ENCODE data around the gene GADD45G. TPM values are rescaled to one million over a fixed set of nuclear protein-coding genes. Genes with fewer than 3 reads are reported as not detected.

GADD45G gene
- total RNA-seq, 1 donor: 1.8 TPM

DNA sequence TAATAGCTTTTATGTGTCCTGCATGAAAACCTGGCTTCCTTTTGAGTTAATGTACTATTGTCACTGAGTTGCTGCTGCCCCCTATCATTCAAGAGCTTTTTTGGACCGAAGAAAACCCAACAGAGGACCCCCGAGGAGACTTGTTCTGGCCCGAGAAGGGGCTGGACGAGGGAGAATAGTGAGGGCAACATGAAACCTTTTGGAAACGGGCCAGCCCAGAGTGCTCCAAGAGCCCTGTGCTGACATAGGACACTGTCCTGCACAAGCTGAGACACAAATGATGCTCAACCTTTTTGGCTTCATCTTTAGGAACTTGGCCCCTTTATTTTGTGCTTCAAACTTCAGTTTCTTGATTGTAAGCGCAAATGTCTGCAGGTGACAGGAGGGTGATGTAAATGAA lies 4.0 kb upstream of the GADD45G start:
- no peak overlapping the region for H3K4me3 ChIP-seq (ENCODE audit: low read length)
- H3K27me3 ChIP-seq (ENCODE audit: insufficient read depth, low read length): peaks cover 6% of the 10 kb centered on the region
- H3K4me1 ChIP-seq (ENCODE audit: insufficient read depth, low read length): peaks cover 31% of the 10 kb centered on the region
- no peaks in the 10 kb centered on the region for H3K9me3 ChIP-seq (ENCODE audit: low read depth, low read length)

DNA sequence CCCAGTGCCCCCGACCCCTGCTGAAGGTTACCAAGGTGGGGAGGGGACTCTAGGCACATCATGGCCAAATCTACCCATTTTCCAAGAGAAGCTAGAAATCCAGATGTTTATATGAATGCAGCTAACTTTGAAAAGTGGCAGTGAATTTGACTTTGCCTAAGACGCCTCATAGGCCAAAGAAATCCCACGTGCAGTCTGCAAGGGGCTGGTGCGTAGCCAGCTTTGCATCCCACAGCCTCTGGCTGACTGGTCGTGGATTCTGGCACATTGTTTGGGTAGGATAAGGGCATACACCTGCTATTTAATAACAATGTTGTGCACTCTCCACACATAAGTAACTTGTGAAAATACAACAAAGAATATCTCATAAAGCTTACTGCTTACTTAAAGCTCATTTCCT lies 3.5 kb upstream of the GADD45G start:
- no peaks in the 10 kb centered on the region for H3K9me3 ChIP-seq (ENCODE audit: low read depth, low read length)
- H3K4me1 ChIP-seq (ENCODE audit: insufficient read depth, low read length): peaks cover 36% of the 10 kb centered on the region
- no peak overlapping the region for H3K4me3 ChIP-seq (ENCODE audit: low read length)
- H3K27me3 ChIP-seq (ENCODE audit: insufficient read depth, low read length): peaks cover 6% of the 10 kb centered on the region

DNA sequence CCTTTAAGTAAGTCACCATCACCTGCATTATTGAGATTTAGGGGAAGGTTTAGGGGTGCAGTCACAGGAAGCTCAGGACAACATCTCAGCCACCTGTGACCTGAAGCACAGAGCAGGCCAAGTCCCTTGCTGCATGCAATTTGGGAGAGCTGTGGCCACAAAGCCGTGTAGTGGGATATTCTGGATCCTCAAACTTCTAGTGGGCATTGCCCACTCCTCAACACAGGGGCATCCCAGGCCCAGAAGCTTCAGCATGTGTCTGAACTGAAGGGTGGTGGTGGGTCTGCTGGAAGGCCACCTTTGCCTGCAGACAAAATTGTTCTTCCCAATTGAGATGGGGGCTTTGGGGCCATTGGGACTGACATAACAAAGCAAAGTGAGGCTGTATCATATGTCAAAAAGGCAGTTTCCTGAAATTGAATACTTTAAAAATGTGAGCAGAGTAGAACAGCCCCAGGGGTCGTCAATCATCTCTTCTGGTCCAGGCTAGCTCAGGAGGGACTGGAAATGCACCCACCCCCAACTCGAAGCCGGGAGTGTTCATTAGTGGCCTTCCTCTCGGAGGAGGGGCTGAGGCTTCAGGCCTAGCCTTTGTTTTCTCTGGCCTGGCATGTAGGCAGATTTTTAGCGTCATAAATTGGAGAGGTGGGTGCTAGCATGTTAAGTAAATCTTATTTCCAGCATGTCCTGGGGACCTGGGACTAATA lies 2.8 kb upstream of the GADD45G start:
- no peak overlapping the region for H3K4me3 ChIP-seq (ENCODE audit: low read length)
- H3K27me3 ChIP-seq (ENCODE audit: insufficient read depth, low read length): peaks cover 6% of the 10 kb centered on the region

DNA sequence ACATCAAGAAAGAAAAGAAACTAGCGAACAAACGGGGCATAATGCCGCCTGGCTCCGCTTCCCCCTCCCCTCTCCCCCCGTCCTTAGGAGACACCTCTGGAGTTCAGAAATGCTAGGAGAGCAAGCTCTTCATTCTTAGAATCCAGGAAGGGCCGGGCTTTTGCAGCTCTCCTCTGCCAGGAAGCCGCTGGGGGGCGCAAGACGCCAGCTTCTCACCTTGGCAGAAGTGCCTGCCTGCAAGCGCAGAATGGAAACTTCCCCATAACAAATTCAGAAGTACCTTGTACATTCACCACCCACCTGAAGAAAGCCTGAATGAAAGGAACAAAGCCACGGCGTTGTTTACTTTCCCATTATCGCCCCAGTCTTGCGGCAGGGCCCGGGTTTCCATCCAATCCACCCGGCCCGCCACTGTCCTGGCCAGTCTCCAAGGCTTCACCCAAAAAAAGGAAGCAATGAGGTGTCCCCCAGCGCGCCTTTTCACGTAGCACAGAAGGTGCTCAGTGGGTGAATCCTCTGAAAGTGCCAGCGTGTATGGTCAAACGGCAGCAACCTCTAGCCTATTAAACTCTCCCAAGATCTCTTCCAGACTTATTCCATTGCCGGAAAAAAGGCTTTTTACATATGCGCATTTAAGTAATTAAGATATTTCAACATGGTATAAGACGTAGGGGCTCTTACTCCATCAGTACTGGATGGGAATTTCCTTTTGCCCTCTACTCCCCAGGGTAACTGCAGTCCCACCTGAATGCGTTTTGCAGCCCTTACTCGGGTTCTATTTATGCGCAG lies 1.6 kb upstream of the GADD45G start:
- Histone ChIP-seq H3K9me3 (ENCODE audit: low read depth, low read length) (no peaks in the 10 kb centered on the region), H3K4me1 (ENCODE audit: insufficient read depth, low read length) (peaks cover 48% of the 10 kb centered on the region), H3K4me3 (ENCODE audit: low read length) (peak overlapping the region; percentile 6), H3K27me3 (ENCODE audit: insufficient read depth, low read length) (peaks cover 6% of the 10 kb centered on the region)

More for the DNA sequence above, 2.8 kb upstream of the GADD45G start:
- Histone ChIP-seq H3K9me3 (ENCODE audit: low read depth, low read length) (no peaks in the 10 kb centered on the region), H3K4me1 (ENCODE audit: insufficient read depth, low read length) (peaks cover 43% of the 10 kb centered on the region)

DNA sequence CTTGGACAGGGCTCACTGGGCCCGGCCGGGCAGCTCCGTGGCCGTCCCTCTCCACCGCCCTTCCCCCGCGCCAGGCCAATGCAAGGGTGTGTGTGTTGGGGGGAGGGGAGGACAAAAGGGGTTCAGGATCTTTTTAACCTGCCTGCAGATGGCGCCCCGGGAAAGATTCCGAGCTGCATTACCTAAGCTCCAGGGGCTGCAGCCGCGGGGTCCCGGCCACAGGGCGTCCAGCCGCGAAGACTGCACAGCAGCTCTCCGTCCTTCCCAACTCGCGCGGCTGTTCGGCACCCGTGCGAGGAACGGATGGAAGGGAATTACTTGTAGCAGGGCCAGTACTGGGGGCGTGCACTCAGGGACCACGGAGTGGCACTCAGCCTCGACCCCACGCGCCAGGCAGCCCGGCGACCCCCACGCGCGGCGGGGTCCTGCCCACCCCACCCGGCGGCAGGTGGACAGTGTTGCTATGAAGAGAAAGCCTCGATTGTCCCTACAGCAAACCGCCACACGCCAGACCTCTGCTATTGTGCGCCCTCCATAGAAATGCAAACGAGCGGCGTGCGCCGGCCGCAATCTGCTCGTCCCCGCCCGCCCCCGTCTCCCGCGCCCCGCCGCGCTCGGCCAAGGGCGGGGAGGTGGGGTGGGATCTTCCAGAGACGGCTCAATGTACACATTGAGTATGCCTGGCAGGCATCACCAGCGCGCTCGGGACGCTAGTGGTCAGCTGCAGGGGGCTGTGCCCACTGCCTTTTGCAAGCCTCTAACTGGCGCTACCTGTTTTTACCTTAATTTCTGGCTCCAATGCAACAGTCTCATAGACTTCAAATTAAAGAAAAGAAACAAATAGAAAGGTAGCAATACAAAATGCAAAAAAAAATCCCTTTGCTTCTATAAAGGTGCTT lies 796 bp upstream of the GADD45G start:
- Histone ChIP-seq H3K27me3 (ENCODE audit: insufficient read depth, low read length) (peaks cover 6% of the 10 kb centered on the region), H3K9me3 (ENCODE audit: low read depth, low read length) (no peaks in the 10 kb centered on the region), H3K4me1 (ENCODE audit: insufficient read depth, low read length) (peaks cover 48% of the 10 kb centered on the region), H3K4me3 (ENCODE audit: low read length) (peak overlapping the region; percentile 18)

DNA sequence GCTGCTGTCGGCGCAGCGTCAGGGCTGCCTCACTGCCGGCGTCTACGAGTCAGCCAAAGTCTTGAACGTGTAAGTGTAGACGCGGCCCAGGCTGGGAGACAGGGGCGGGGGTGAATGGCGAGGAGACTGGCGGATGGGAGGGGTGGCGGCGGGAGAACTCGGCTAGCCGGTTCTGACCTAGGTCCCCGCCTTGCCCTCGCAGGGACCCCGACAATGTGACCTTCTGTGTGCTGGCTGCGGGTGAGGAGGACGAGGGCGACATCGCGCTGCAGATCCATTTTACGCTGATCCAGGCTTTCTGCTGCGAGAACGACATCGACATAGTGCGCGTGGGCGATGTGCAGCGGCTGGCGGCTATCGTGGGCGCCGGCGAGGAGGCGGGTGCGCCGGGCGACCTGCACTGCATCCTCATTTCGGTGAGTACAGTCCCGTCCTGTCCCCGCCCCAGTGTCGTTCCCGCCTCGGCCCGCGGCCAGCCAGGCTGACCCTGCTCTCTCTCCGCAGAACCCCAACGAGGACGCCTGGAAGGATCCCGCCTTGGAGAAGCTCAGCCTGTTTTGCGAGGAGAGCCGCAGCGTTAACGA lies 745 bp downstream of the GADD45G start:
- peak overlapping the region; percentile 52 for H3K4me3 ChIP-seq (ENCODE audit: low read length)
- peaks cover 6% of the 10 kb centered on the region for H3K27me3 ChIP-seq (ENCODE audit: insufficient read depth, low read length)
- H3K4me1 ChIP-seq (ENCODE audit: insufficient read depth, low read length): peaks cover 48% of the 10 kb centered on the region
- no peaks in the 10 kb centered on the region for H3K9me3 ChIP-seq (ENCODE audit: low read depth, low read length)

DNA sequence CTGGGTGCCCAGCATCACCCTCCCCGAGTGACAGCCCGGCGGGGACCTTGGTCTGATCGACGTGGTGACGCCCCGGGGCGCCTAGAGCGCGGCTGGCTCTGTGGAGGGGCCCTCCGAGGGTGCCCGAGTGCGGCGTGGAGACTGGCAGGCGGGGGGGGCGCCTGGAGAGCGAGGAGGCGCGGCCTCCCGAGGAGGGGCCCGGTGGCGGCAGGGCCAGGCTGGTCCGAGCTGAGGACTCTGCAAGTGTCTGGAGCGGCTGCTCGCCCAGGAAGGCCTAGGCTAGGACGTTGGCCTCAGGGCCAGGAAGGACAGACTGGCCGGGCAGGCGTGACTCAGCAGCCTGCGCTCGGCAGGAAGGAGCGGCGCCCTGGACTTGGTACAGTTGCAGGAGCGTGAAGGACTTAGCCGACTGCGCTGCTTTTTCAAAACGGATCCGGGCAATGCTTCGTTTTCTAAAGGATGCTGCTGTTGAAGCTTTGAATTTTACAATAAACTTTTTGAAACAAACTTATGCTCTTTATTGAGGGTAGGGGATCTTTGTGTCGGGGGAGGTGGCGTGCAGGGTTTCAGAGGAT lies 1.3 kb downstream of the GADD45G start:
- Histone ChIP-seq H3K4me3 (ENCODE audit: low read length) (peak overlapping the region; percentile 52), H3K27me3 (ENCODE audit: insufficient read depth, low read length) (peaks cover 6% of the 10 kb centered on the region), H3K9me3 (ENCODE audit: low read depth, low read length) (no peaks in the 10 kb centered on the region), H3K4me1 (ENCODE audit: insufficient read depth, low read length) (peaks cover 48% of the 10 kb centered on the region)

DNA sequence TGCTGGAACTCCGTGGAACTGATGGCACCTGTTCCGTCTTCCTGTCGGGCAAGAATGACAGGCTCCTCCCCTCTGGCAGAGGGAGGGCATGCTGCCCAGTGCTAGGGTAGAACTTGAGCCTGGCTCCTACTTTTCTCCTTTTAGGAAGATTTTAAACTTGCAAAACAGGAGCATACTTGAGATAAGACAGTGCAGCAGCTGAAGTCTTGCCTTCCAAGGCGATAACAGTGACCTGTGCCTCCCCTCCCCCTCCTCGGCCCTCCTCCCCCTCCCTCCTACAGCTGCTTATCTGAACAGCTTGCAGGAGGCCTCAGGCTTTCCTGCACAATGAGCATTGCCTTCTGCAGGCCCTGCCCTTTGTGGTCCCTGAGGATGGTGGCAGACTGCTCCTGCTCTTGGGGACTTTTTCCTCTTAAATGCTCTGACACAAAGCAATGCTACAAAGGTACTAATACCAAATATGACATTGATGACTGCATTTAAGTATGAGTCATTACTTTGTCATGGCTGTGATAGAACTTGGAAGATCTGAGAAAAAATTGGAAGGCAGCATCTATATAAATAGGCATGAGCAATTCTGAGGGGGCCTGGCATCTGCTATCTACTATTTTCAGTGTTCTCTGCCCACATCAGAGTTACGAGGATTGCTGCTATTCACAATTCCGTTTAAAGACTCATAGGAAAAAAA lies 2.0 kb downstream of the GADD45G start:
- H3K4me3 ChIP-seq (ENCODE audit: low read length): peak overlapping the region; percentile 52
- H3K27me3 ChIP-seq (ENCODE audit: insufficient read depth, low read length): peaks cover 6% of the 10 kb centered on the region
- no peaks in the 10 kb centered on the region for H3K9me3 ChIP-seq (ENCODE audit: low read depth, low read length)
- peaks cover 48% of the 10 kb centered on the region for H3K4me1 ChIP-seq (ENCODE audit: insufficient read depth, low read length)

DNA sequence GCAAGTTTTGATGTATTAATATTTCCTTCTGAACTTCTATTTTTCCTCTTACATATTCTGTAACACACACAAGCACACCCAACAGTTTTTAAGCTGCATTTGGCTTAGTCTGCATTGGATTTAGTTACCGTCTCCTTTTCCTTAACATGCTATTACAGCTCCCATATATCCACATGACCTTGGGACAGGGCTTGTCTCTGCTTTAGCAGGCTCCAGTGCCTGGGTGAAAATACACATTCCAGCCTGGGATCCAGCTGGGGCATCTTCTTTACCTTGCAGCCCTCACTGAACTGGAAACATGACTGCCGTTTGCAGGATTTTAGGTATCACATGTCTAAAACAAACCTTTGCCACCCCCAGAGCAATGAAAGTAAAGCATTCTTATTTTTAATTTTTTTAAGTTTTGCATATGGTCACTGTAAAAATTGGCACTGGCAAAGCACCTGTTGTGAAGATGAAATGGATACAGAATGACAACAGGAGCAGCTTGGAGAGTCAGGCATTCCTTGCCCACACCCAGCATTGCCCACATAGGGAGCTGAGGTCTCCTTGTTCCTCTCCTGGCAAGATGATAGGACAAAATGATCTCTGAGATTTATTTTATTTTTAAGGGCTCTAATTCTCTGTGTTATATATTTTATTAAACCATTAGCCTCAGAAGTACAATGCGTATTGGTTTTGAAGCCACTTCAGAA lies 4.0 kb downstream of the GADD45G start:
- Histone ChIP-seq H3K4me1 (ENCODE audit: insufficient read depth, low read length) (peaks cover 37% of the 10 kb centered on the region), H3K4me3 (ENCODE audit: low read length) (no peak overlapping the region), H3K9me3 (ENCODE audit: low read depth, low read length) (no peaks in the 10 kb centered on the region)

DNA sequence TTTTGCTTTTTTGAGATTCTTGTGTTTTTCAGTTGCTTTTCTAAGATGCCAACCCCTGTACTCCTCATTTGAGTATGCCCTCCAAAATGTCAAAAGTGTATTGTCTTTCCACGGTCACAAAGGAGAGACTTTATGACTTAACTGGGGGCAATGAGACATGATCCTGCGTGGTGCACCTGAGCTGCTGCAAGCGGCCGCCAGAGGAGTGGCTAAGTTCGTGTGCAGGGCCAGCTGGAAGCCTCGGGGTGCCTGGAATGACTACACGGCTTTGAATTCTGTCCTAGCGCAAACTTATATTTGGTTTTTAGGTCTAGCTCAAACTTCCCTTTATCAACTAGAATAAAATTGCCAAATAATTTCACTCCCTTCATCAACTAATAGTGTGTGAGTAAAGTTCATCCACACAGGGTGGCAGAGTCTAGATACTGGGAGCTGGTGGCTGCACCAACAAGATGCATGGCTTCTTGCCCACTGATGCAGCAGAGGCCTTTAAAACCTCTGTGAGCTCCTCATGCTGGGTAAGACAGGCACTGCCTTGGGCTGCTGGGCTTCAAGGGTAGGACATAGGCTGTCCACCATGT lies 4.7 kb downstream of the GADD45G start:
- no peak overlapping the region for H3K4me3 ChIP-seq (ENCODE audit: low read length)
- H3K4me1 ChIP-seq (ENCODE audit: insufficient read depth, low read length): peaks cover 30% of the 10 kb centered on the region

More for the DNA sequence above, 4.0 kb downstream of the GADD45G start:
- H3K27me3 ChIP-seq (ENCODE audit: insufficient read depth, low read length): peaks cover under 1% of the 10 kb centered on the region

DNA sequence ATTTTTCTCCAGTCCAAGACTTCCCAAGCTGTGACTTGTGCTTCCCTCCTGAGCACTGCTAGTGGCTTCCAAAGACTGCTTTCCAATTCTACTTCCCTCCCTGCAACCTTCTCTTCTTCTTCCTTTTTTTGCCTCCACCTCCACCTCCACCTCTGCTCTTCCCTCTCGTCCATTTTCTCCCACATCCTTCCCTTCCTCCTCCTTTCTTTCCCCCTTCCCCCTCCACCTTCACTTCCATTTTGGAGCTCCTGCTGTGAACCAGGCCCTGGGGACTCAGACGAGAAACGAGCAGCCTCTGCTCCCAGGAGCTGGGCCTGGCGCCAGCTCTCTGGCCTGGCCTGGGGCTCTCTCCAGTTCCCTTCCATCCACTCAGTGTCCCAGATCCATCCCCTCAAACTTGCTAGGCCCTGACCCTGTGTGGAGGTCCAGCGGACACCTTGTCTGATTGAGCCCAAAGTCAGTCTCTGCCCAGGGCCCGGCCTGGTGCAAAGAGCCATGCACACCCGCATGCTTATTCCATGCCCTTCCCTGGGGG lies 5.6 kb downstream of the GADD45G start:
- no peaks in the 10 kb centered on the region for H3K27me3 ChIP-seq (ENCODE audit: insufficient read depth, low read length)
- no peaks in the 10 kb centered on the region for H3K9me3 ChIP-seq (ENCODE audit: low read depth, low read length)
- H3K4me1 ChIP-seq (ENCODE audit: insufficient read depth, low read length): peaks cover 20% of the 10 kb centered on the region
- no peak overlapping the region for H3K4me3 ChIP-seq (ENCODE audit: low read length)

More for the DNA sequence above, 4.7 kb downstream of the GADD45G start:
- Histone ChIP-seq H3K9me3 (ENCODE audit: low read depth, low read length) (no peaks in the 10 kb centered on the region), H3K27me3 (ENCODE audit: insufficient read depth, low read length) (no peaks in the 10 kb centered on the region)

DNA sequence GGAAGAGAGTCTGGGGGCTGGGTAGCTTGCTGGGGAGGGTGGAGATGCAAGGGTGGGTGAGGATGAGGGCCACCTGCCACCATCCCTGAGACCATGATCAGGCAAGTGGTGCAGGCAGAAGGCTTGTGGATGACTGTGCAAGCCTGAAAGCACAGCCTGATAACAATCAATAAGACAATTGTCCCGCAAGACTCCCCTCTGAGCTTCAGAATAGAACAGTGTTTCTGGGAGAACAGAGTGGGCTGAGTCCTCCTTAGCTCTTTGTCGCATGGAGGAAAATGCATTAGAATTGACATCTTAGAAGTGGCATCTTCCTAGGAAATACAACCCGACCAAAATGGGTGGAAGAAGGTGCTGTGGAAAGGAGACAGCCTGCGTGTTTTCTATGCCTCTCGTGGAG lies 6.6 kb downstream of the GADD45G start:
- H3K4me1 ChIP-seq (ENCODE audit: insufficient read depth, low read length): peaks cover 11% of the 10 kb centered on the region
- no peaks in the 10 kb centered on the region for H3K9me3 ChIP-seq (ENCODE audit: low read depth, low read length)
- H3K27me3 ChIP-seq (ENCODE audit: insufficient read depth, low read length): no peaks in the 10 kb centered on the region
- no peak overlapping the region for H3K4me3 ChIP-seq (ENCODE audit: low read length)

Data from mononuclear cell (primary cell).